ENCODE measurements around the gene BFSP2. TPM values are rescaled to one million over a fixed set of nuclear protein-coding genes. Genes with fewer than 3 reads are reported as not detected.
A peak's percentile ranks its signal among the peaks of the same experiment; 100 is the strongest.

BFSP2 gene
- total RNA-seq, 1 donor, result not detected

- no peaks in the 10 kb centered on the region for H3K4me1 ChIP-seq (ENCODE audit: insufficient read depth, low read length)
- no peaks in the 10 kb centered on the region for H3K9me3 ChIP-seq (ENCODE audit: low read depth, low read length)
- H3K27me3 ChIP-seq (ENCODE audit: insufficient read depth, low read length), result no peaks in the 10 kb centered on the region
- no peak overlapping the region for H3K4me3 ChIP-seq (ENCODE audit: low read length)
Measured at GRCh38 chr3:133424937-133425869, 25.3 kb downstream of the BFSP2 start.

- Histone ChIP-seq H3K4me3 (ENCODE audit: low read length) (no peak overlapping the region), H3K4me1 (ENCODE audit: insufficient read depth, low read length) (no peaks in the 10 kb centered on the region), H3K27me3 (ENCODE audit: insufficient read depth, low read length) (no peaks in the 10 kb centered on the region), H3K9me3 (ENCODE audit: low read depth, low read length) (no peaks in the 10 kb centered on the region)
Measured at GRCh38 chr3:133425898-133426297, 26.0 kb downstream of the BFSP2 start.

- Histone ChIP-seq H3K4me3 (ENCODE audit: low read length) (no peak overlapping the region), H3K4me1 (ENCODE audit: insufficient read depth, low read length) (no peaks in the 10 kb centered on the region), H3K9me3 (ENCODE audit: low read depth, low read length) (no peaks in the 10 kb centered on the region), H3K27me3 (ENCODE audit: insufficient read depth, low read length) (no peaks in the 10 kb centered on the region)
Measured at GRCh38 chr3:133426721-133427120, 26.9 kb downstream of the BFSP2 start.

GRCh38 chr3:133428552-133428951 is 28.7 kb downstream of the BFSP2 start:
- Histone ChIP-seq H3K27me3 (ENCODE audit: insufficient read depth, low read length) (no peaks in the 10 kb centered on the region), H3K4me1 (ENCODE audit: insufficient read depth, low read length) (no peaks in the 10 kb centered on the region), H3K9me3 (ENCODE audit: low read depth, low read length) (no peaks in the 10 kb centered on the region), H3K4me3 (ENCODE audit: low read length) (no peak overlapping the region)

- H3K4me3 ChIP-seq (ENCODE audit: low read length), result no peak overlapping the region
- no peaks in the 10 kb centered on the region for H3K27me3 ChIP-seq (ENCODE audit: insufficient read depth, low read length)
- no peaks in the 10 kb centered on the region for H3K4me1 ChIP-seq (ENCODE audit: insufficient read depth, low read length)
- no peaks in the 10 kb centered on the region for H3K9me3 ChIP-seq (ENCODE audit: low read depth, low read length)
Measured at GRCh38 chr3:133429063-133429462, 29.2 kb downstream of the BFSP2 start.

- H3K27me3 ChIP-seq (ENCODE audit: insufficient read depth, low read length), result no peaks in the 10 kb centered on the region
- H3K9me3 ChIP-seq (ENCODE audit: low read depth, low read length), result no peaks in the 10 kb centered on the region
Measured at GRCh38 chr3:133439563-133439962, 39.7 kb downstream of the BFSP2 start.

GRCh38 chr3:133440652-133441051 is 40.8 kb downstream of the BFSP2 start:
- H3K9me3 ChIP-seq (ENCODE audit: low read depth, low read length), result no peaks in the 10 kb centered on the region
- peaks cover 17% of the 10 kb centered on the region for H3K4me1 ChIP-seq (ENCODE audit: insufficient read depth, low read length)
- H3K27me3 ChIP-seq (ENCODE audit: insufficient read depth, low read length), result no peaks in the 10 kb centered on the region
- H3K4me3 ChIP-seq (ENCODE audit: low read length), result no peak overlapping the region

More at GRCh38 chr3:133439563-133439962, 39.7 kb downstream of the BFSP2 start:
- Histone ChIP-seq H3K4me1 (ENCODE audit: insufficient read depth, low read length) (peaks cover 17% of the 10 kb centered on the region), H3K4me3 (ENCODE audit: low read length) (no peak overlapping the region)

- no peaks in the 10 kb centered on the region for H3K9me3 ChIP-seq (ENCODE audit: low read depth, low read length)
- H3K27me3 ChIP-seq (ENCODE audit: insufficient read depth, low read length), result no peaks in the 10 kb centered on the region
- H3K4me3 ChIP-seq (ENCODE audit: low read length), result peak overlapping the region; percentile 10
- peaks cover 17% of the 10 kb centered on the region for H3K4me1 ChIP-seq (ENCODE audit: insufficient read depth, low read length)
Measured at GRCh38 chr3:133441867-133442270, 42.0 kb downstream of the BFSP2 start.

- H3K4me1 ChIP-seq (ENCODE audit: insufficient read depth, low read length), result peaks cover 21% of the 10 kb centered on the region
- H3K27me3 ChIP-seq (ENCODE audit: insufficient read depth, low read length), result no peaks in the 10 kb centered on the region
- no peaks in the 10 kb centered on the region for H3K9me3 ChIP-seq (ENCODE audit: low read depth, low read length)
- H3K4me3 ChIP-seq (ENCODE audit: low read length), result no peak overlapping the region
Measured at GRCh38 chr3:133442518-133442917, 42.7 kb downstream of the BFSP2 start.

- Histone ChIP-seq H3K9me3 (ENCODE audit: low read depth, low read length) (no peaks in the 10 kb centered on the region), H3K27me3 (ENCODE audit: insufficient read depth, low read length) (no peaks in the 10 kb centered on the region), H3K4me1 (ENCODE audit: insufficient read depth, low read length) (peaks cover 34% of the 10 kb centered on the region), H3K4me3 (ENCODE audit: low read length) (no peak overlapping the region)
Measured at GRCh38 chr3:133443649-133444422, 44.0 kb downstream of the BFSP2 start.

- peaks cover 38% of the 10 kb centered on the region for H3K4me1 ChIP-seq (ENCODE audit: insufficient read depth, low read length)
Measured at GRCh38 chr3:133444423-133444774, 44.5 kb downstream of the BFSP2 start.

GRCh38 chr3:133445108-133445507 is 45.3 kb downstream of the BFSP2 start:
- Histone ChIP-seq H3K27me3 (ENCODE audit: insufficient read depth, low read length) (no peaks in the 10 kb centered on the region), H3K4me3 (ENCODE audit: low read length) (no peak overlapping the region), H3K4me1 (ENCODE audit: insufficient read depth, low read length) (peaks cover 40% of the 10 kb centered on the region), H3K9me3 (ENCODE audit: low read depth, low read length) (no peaks in the 10 kb centered on the region)

More at GRCh38 chr3:133444423-133444774, 44.5 kb downstream of the BFSP2 start:
- no peak overlapping the region for H3K4me3 ChIP-seq (ENCODE audit: low read length)
- H3K9me3 ChIP-seq (ENCODE audit: low read depth, low read length), result no peaks in the 10 kb centered on the region
- H3K27me3 ChIP-seq (ENCODE audit: insufficient read depth, low read length), result no peaks in the 10 kb centered on the region

GRCh38 chr3:133447750-133448477 is 48.1 kb downstream of the BFSP2 start:
- no peaks in the 10 kb centered on the region for H3K9me3 ChIP-seq (ENCODE audit: low read depth, low read length)
- no peak overlapping the region for H3K4me3 ChIP-seq (ENCODE audit: low read length)
- H3K27me3 ChIP-seq (ENCODE audit: insufficient read depth, low read length), result no peaks in the 10 kb centered on the region
- H3K4me1 ChIP-seq (ENCODE audit: insufficient read depth, low read length), result peaks cover 24% of the 10 kb centered on the region

- Histone ChIP-seq H3K4me1 (ENCODE audit: insufficient read depth, low read length) (peaks cover 24% of the 10 kb centered on the region), H3K9me3 (ENCODE audit: low read depth, low read length) (no peaks in the 10 kb centered on the region), H3K4me3 (ENCODE audit: low read length) (no peak overlapping the region), H3K27me3 (ENCODE audit: insufficient read depth, low read length) (no peaks in the 10 kb centered on the region)
Measured at GRCh38 chr3:133448478-133449122, 48.7 kb downstream of the BFSP2 start.

Data from mononuclear cell (primary cell).